HG03066 (cell line): Measurements from ENCODE around the gene SLC35E4.
"Not testable (repeated sequence)": the region's sequence is repeated elsewhere in the genome, so short reads cannot be mapped to it uniquely, and the experiment has no call there.

ENCODE experiments used
- ATAC-seq: cut with Tn5 transposase; IDR thresholded peaks from one replicate; pipeline ENCODE4 v1.9.1; 2021; ENCODE audit warnings: low read depth; ENCODE audit not compliant: unreplicated experiment

SLC35E4 gene, protein sequence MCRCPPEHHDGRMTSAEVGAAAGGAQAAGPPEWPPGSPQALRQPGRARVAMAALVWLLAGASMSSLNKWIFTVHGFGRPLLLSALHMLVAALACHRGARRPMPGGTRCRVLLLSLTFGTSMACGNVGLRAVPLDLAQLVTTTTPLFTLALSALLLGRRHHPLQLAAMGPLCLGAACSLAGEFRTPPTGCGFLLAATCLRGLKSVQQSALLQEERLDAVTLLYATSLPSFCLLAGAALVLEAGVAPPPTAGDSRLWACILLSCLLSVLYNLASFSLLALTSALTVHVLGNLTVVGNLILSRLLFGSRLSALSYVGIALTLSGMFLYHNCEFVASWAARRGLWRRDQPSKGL

DNA sequence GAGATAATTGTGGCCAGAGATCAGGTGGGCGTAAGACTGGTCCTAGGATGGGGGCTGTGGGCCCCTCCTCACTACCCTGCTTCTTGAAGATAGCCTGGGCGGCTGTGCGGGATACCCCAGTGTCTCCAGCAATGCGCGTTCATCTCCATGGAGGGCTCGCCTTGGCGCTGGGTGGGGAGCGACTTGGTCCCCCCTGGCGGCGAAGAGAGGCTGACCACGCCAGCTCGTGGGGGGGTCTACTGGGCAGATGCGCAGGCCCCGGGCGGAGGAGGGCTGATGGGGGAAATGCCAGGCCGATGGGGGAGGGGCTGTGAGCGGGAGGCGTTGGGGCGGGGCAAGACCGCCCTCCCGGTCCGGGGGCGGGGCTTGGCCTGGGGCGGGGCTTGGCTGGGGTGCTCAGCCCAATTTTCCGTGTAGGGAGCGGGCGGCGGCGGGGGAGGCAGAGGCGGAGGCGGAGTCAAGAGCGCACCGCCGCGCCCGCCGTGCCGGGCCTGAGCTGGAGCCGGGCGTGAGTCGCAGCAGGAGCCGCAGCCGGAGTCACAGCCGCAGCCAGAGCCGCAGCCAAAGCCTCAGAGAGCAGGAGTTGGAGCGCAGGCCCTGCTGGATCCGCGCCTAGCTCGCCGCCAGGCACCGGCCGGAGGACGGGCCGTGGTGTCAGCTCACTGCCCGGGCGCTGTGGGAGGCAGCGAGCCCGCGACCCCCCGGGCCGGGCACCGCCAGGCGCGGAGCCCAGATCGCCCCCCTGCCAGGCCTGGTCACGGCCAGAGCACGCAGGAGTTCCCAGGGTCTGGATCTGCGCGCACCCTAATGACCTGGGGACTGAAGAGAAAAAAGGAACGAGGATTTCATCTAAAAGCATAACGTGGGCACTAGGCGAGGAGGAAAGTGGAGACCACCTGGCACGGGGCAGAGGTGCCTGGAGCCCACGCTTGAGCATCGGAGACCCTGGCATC, at the start of gene SLC35E4:
Gene SLC35E4, plus strand, starts transcription at position 509 of the 953 bp plus-strand sequence. CDS start 670 bp downstream, outside the sequence.
- peak; percentile 65 for ATAC-seq

DNA sequence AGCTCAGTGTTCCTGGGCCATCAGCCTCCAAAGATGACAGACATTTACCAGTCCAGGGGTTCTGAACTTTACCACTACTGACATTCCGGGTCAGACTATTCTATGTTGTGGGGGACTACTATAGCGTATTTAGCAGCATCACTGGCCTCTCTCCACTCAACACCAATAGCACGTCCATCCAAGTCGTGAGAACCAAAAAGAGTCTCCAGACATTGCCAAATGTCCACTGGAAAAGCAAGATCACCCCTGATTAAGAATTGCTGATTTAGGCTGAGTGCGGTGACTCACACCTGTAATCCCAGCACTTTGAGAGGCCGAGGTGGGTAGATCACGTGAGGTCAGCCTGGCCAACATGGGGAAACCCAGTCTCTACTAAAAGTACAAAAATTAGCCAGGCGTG, 49.2 kb upstream of the SLC35E4 start:
- ATAC-seq: no peak

DNA sequence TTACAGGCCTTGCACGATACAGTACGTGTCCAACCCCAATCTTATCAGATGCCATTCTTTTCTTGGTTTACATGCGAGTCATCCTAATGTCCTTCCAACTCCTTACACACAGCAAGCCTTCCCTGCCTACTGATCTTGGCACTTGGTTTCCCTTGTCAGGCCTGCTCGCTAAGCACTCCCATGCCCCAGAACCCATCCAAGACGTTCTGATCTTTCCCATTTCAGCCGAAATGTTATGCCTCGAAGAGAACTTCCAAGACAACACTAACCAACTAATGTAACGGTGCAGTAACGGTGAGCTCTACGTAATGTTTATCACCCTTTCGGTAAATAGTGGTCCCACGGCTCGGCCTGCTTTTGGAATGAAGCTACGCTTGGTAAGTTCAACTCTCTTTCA, 44.4 kb upstream of the SLC35E4 start:
- ATAC-seq: no peak

DNA sequence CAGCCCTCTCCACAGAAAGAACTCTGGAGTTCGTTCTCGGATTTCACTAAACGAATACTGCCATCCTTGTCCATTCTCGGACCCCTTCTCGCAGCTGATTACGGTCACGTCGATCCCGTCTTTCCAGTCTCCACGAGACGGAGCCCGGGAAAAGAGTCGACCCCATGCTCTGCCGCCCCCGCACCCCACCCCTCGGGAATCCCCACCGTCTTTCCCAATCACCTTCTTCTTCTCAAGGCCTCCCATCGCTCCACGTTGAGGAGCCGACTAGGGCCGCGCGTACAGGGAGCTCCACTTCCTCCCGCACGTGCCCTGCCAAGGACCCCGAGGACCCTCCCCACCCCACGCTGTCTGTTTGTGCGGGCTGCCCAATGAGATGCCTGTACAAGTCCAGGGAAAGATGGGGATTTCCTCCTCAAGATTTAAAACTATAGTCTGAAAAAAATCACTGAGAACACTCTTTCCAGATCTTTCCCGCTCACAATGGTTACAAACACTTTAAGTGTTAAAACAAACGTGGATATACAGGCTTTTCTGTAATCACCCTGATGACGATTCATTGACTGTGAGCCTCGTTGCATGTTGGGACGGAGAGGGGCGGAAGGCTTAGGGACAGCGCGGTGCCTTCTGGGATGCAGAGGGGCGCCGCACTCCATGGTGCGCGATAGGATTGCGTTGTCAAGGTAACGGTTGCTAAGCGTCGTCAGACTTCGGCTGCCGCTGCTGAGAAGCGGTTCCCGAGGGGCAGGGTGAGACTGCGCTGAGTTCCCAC, 43.8 kb upstream of the SLC35E4 start, which contains the start of gene PES1:
Gene PES1, minus strand, starts transcription at position 323 of the 772 bp plus-strand sequence. Its CDS starts 77 bp downstream, at position 246.
- peak; percentile 93 for ATAC-seq

DNA sequence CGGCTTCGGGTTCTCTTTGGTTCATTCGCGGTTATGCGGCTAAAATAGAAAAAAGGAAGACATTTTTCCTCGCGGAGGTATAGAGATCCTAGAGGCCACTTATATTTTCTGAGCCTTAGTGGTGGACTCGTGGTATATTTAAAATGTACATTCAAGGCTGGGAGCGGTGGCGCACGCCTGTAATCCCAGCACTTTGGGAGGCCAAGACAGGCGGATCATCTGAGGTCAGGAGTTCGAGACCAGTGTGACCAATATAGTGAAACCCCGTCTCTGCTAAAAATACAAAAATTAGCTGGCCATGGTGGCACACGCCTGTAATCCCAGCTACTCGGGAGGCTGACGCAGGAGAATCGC, 43.2 kb upstream of the SLC35E4 start:
- not testable (repeated sequence) for ATAC-seq

DNA sequence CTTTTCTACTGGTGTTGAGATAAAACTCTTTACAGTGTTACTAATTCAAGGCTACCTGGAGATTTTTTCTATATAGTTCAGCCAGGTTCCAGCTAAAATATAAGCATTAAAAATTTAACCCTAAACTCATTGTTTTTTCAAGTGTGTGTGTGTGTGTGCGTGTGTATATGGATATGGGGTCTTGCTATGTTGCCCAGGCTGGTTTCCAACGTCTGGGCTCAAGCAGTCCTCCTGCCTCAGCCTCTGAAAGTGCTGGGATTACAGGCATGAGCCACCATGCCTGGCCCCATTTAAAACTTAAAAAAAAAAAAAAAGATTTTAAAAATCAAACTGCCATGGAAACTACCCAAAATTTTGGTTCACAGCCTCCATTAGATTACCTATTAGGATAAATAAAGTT, 39.4 kb upstream of the SLC35E4 start:
- ATAC-seq: no peak

DNA sequence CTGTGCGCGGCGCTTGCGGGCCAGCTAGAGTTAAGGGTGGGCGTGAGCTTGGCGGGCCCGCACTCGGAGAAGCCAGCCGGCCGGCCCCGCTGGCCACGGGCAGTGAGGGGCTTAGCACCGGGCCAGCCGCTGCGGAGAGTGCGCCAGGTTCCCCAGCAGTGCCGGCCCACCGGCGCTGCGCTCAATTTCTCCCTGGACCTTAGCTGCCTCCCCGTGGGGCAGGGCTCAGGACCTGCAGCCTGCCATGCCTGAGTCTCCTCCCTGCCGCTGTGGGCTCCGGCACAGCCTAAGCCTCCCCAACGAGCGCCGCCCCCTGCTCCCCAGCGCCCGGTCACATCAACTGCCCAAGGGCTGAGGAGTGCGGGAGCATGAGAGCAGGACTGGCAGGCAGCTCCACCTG, 38.7 kb upstream of the SLC35E4 start:
- ATAC-seq: no peak

DNA sequence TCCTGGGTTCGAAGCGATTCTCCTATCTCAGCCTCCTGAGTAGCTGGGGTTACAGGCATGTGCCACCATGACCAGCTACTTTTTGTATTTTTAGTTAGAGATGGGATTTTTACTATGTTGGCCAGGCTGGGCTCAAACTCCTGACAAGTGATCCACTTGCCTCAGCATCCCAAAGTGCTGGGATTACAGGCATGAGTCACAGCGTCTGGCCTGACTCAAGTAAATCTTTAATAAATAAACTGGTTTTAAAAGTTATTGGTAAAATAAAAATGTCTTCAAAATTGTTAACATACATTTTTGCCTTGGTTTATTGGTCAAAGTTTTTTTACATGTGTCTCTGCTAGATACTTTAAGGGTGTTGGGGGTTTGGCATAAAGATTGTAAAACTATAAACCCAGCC, 36.6 kb upstream of the SLC35E4 start:
- ATAC-seq: no peak

DNA sequence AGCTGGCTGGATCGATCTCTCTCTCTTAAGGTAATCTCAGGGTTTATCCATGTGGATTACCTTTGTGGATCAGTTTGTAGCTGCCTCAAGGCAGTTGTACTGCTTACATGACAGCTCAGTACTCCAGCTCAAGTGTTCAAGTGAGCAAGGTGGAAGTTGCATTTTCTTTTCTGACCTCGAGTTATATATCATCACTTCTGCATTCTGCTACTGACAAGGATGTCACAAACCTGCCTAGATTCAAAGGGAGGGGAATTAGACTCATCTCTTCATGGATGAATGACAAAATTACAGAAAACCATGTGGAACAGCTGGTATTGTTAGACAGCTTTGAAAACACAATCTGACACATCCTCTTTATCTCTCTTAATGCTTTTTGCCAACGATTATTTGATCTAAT, 34.7 kb upstream of the SLC35E4 start:
- ATAC-seq: no peak

DNA sequence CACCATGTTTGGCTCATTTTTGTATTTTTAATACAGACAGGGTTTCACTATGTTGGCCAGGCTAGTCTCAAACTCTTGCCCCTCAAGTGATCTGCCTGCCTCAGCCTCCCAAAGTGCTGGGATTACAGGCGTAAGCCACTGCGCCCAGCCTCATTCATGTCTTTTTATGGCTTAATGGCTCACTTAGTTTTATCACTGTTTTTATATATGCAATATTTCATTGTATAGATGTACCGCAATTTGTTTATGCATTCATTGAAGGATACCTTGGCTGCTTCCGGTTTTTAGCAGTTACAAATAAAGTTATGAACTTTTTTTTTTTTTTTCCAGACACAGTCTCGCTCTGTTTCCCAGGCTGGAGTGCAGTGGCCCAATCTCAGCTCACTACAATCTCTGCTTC, 34.1 kb upstream of the SLC35E4 start:
- ATAC-seq: no peak

DNA sequence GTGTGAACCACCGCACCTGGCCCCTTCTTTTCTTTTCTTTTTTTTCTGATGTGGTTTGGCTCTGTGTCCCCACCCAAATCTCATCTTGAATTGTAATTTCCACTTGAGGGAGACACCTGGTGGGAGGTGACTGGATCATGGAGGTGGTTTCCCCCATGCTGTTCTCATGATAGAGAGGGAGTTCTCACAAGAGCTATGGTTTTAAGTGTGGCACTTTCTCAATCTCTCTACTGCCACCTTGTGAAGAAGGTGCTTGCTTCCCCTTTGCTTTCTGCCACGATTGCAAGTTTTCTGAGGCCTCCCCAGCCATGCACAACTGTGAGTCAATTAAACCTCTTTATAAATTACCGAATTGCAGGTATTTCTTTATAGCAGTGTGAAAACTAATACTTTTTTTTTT, 33.5 kb upstream of the SLC35E4 start:
- ATAC-seq: no peak

DNA sequence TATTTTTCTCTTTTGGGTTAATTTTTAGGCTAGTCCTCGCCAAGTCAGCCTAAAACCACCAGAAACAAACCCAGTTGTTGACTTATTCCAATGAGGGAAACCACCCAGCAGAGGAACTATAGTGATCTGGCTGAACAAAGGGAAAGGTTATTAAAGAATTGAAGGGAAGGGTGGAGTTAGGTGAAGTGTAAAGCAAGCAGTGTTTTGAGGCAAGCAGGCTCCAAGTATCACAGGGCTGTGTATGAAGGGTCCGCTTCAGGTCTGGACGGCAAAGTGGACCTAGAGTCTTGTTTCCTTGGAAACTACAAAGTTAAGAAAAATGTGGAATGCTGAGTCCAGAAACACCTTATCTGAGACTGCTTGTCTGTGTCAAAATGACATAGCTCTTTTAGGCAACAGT, 31.8 kb upstream of the SLC35E4 start:
- no peak for ATAC-seq

DNA sequence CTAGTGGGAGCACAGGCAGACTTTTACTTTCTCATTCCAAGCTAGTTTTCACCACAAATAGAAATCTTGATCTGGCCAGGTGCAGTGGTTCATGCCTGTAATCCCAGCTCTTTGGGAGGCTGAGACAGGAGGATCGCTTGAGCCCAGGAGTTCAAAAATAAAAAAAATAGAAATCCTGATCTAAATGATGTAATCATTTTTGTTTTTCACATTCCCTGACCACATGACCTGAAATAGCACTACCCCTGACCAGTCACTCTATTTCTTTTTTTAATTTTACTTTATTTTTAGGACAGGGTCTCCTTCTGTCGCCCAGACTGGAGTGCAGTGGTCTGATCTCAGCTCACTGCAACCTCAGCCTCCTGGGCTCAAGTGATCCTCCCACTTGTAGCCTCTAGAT, 30.9 kb upstream of the SLC35E4 start:
- ATAC-seq: no peak

DNA sequence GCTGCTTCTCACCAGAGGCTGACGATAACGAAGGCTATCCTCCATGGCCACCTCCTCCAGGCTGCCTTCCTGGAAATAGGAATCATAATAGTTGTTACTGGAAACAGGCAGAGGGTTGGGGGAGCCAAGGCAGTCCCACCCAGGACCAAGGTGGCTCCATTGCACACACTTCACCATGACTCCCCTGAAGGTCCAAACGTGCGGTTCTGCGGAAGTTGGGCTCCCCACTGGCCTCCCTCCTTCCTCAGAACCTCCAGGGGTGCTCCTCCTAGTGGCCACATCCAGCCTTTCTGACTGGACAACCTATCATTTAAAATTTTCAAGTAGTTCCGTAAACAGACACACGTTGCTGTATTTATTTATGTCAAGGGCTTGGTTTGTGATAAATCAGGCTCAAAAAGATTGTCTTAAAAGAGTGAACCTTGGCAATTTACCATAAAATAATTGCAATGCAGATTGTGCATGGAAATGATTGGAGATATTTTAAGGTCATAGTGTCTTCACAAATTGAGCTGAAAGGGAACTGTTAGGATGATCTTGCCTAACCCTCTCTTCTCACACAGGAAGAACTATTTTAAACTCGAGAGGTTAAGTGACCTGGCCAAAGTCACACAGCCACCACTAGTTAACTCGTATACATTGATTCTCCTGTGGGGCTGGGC, 30.0 kb upstream of the SLC35E4 start:
- ATAC-seq: no peak

DNA sequence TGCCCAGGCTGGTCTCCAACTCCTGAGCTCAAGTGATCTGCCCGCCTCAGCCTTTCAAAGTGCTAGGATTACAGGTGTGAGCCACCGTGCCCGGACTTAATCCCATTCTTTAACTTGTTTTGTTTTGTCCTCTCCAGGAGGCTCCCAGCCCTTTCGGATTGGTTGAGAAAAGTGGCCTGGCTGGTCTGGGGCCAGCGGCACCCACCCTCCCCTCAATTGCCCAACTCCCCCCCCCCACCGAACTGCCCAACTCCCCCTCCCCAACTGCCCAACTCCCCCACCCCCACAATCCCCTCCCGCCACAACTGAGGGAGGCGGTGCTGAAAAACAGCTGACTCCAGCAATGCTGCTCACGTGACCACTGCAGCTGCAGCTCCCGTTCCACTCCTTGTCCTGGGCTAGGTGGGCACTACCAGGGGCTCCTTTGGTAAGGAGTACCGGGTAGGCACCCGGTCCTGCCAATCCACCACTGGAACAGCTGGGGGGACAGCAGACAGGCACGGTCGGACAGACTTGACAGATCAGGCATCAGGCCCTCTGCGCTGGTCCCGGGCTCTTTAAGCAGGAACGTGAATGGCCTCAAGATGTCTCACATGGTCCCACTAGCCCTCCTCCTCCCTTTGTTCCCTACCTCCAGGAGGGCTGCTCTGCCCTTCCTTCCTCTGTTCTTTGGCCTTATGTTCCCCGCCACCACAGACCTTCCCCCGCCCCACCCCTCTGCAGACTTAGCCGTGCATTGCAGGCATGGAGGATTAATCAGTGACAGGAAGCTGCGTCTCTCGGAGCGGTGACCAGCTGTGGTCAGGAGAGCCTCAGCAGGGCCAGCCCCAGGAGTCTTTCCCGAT, 28.9 kb upstream of the SLC35E4 start, which contains the start of gene TCN2:
Gene TCN2, plus strand, starts transcription at position 720 of the 845 bp plus-strand sequence. CDS start 158 bp downstream, outside the sequence.
- ATAC-seq: peak; percentile 56

DNA sequence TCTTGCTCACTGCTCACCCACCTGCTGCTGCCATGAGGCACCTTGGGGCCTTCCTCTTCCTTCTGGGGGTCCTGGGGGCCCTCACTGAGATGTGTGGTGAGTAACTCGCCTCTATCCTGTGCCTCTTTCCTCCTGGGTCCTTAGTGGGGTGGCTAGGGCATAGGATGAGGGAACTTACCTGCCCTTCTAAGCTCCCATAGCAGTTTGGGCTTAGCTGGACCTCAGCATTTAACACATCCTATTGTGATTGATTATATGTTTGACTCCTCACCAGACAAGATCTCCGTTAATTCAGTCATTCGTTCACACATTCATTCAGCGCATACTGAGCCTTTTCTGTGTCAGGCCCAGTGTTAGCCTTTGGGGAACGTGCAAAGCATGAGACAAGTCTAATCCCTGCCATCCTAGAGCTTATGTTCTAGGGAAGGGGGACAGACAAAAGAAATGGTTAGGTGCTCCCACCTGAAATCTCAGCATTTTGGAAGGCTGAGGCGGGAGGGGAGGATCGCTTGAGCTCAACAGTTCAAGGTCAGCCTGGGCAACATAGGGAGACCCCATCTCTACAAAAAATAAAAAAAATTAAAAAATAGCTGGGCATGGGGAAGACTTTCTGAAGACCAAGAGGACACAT, 28.2 kb upstream of the SLC35E4 start:
- no peak for ATAC-seq

DNA sequence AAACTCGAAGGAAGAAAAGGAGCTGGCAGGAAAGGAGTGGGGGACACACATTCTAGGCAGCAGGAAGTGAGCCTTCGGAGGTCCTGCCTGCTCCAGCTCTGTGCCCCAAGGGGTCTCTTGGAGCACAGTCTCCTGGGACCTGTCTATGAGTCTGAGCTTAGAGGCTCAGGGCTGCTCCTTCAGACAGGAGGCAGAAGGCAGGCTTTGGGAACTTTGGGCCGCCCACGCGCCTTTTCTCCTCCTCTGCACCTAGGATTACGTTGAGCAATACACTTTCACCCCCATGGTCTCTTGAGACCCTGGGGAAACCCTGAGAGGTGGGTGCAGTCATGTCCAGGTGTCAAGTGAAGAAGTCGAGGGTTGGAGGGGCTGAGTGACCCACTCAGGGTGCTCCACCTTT, 27.6 kb upstream of the SLC35E4 start:
- no peak for ATAC-seq

DNA sequence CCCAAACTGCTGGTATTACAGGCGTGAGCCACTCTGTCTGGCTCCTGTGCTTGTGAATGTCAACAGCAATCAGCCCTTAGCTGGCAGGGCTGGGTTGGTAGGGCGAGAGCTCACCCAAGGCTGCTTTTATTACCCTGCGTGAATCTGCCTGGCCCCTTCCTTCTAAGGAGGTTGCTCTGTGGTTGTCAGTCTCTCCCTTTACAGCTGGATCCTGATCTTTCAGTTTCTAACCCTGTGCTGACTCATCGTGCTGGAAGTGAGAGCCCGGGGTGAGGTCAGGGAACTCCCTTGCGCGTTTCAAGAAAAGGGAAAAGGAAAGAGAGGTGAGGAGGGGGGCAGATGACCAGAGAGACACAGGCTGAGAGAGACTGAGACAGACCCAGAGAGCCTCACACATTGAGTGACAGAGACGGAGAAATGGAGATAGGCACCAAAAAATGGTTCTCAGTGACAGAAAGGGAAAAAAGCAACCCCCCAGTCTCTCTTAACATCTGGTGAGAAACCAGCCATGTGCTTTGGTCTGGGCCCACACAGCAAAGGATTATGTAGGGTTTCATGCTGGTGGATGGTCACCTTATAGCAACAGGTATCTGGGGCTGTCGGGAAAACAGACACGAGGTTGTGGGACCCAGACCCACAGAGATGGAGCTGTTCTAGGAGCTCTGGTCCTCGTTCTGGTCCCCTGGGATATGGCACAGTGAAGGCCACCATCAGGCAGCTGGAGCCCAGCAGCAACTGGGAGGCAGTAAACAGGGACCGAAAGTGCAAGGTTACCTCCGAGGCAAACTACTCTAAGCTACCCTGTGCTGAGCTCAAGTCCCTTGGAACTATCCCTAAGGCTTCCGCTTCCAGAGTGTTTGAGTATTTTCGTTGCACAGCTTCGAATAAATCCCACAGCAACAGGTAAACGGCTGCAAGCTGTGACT, 26.1 kb upstream of the SLC35E4 start:
- no peak for ATAC-seq
